ENCODE data around the gene KRTAP5-10.
"Not testable (repeated sequence)": the region's sequence is repeated elsewhere in the genome, so short reads cannot be mapped to it uniquely, and the experiment has no call there.

The KRTAP5-10 gene

DNA sequence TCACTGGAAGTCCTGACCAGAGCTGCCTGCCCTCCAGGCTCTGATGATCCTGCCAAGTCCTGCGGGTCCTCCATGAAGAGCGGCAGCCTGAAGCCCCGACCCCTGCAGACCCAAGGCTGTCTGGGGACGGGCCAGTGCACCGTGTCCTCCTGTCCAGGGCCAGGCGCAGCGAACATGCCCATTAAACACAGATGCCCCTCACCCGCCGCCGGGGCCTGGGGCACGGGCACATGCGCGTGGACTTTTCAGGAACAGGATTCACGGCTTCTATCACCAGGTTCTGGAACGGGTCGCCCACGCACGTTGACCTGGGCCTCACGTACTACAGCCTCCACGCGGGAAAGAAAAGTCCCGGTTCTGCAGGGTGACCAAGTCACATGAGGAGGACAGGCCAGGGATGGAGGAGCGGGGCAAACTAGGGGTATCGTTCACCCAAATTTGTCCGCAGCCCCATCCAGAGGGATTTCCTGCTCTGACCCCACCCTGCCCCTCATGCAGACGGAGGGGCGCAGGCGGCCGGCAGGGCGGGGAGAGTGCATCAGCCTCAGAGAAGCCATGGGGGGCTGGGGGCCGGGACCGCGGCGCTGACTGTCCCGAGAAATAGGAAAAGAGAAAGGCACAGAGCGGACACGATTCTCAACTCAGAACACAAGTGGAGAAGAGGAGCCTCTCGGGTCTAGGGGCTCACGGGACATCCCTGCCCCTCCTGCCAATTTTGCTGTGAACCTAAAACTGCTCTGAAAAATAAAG, 5.9 kb downstream of the KRTAP5-10 start:
- not testable (repeated sequence) for H3K27me3 ChIP-seq (ENCODE audit: control insufficient read depth in 2 of 2, insufficient read depth in 2 of 2, low read length in 2 of 2); H3K9ac ChIP-seq (ENCODE audit: low read depth in 1 of 2, low read length in 2 of 2); H3K27ac ChIP-seq (ENCODE audit: low read depth in 2 of 2, low read length in 2 of 2); H3K4me1 ChIP-seq (ENCODE audit: control insufficient read depth in 2 of 2, insufficient read depth in 2 of 2, low read length in 2 of 2); H3K9me3 ChIP-seq (ENCODE audit: control insufficient read depth in 2 of 2, low read length in 2 of 2); H3K4me3 ChIP-seq (ENCODE audit: low read length in 2 of 2); H3K36me3 ChIP-seq (ENCODE audit: control insufficient read depth in 2 of 2, insufficient read depth in 2 of 2, low read length in 2 of 2)

DNA sequence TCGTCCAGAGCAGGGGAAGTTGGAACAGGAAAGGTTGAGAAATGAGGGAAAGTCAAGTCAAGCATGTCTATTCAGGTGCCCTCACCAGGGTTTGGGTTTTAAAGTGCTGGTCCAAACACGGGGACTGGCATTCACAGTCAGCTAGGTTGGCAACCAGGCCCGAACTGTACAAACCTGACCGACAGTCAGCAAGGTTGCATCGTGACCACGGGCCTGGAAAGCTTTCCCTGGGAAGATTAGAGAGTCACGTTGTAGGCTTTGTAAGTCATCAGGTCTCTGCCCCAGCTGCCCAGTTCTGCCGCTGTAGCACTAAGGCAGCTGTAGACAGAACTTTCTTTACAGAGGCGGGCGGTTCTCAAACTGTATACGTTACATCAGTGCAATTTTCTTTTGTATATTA, 7.4 kb downstream of the KRTAP5-10 start:
- H3K27ac ChIP-seq (ENCODE audit: low read depth in 2 of 2, low read length in 2 of 2) = no peak overlapping the region
- no peaks in the 10 kb centered on the region for H3K9me3 ChIP-seq (ENCODE audit: control insufficient read depth in 2 of 2, low read length in 2 of 2)
- H3K9ac ChIP-seq (ENCODE audit: low read depth in 1 of 2, low read length in 2 of 2) = no peak overlapping the region
- H3K4me1 ChIP-seq (ENCODE audit: control insufficient read depth in 2 of 2, insufficient read depth in 2 of 2, low read length in 2 of 2) = no peaks in the 10 kb centered on the region
- H3K4me3 ChIP-seq (ENCODE audit: low read length in 2 of 2) = no peak overlapping the region
- H3K27me3 ChIP-seq (ENCODE audit: control insufficient read depth in 2 of 2, insufficient read depth in 2 of 2, low read length in 2 of 2) = no peaks in the 10 kb centered on the region
- no peaks in the 10 kb centered on the region for H3K36me3 ChIP-seq (ENCODE audit: control insufficient read depth in 2 of 2, insufficient read depth in 2 of 2, low read length in 2 of 2)

DNA sequence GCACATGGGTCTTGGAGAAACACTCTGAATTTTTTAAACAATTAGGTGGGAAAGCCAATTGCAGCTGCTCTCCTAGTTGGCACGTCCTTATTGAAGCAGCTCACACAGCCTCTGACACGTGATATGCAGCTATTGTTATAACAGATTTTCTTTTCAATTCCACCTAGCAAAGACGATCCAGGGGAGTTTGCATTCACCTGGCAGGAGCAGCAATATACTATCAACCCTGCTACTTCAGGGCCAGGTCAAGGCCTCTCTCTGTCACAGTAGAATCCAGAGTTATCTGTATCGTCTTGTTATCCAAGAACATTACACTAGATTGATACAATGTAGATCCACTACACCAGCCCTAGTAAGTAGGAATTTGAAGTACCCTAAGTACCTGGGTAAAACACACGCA, 9.1 kb downstream of the KRTAP5-10 start:
- no peaks in the 10 kb centered on the region for H3K36me3 ChIP-seq (ENCODE audit: control insufficient read depth in 2 of 2, insufficient read depth in 2 of 2, low read length in 2 of 2)

DNA sequence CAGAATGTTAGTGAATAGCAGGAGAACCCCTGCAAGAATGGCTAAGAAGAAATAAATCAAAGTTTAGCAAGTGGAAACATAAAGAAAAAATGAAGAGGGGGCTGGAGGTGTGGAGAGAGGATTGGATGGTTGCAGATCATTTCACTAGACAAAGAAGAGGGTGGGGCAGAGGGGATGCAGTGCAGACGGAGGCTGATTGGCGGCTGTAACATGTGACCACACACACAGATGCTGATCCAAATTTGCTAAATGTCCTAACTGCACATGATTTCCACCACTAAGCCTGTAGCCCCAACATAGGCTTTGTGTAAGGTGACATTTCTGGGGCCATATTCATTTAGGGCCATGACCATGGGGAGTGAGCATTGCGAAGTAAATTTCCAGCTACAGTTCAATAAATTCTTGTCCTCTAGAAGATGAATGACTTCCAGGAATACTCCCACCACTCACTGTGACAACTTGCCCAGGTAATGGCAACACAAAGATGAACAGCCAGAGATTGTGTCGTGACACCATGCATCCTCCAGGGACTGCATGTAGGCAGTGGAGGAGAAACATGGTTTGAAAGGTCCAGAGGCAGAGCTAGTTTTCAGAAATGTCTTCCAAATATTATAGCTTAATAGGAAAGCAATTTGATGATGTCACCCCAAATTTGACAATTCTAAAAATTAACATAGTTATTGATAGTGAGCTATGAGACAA, 10.5 kb downstream of the KRTAP5-10 start:
- Histone ChIP-seq H3K27ac (ENCODE audit: low read depth in 2 of 2, low read length in 2 of 2) (no peak overlapping the region), H3K9ac (ENCODE audit: low read depth in 1 of 2, low read length in 2 of 2) (no peak overlapping the region), H3K9me3 (ENCODE audit: control insufficient read depth in 2 of 2, low read length in 2 of 2) (no peaks in the 10 kb centered on the region), H3K4me3 (ENCODE audit: low read length in 2 of 2) (no peak overlapping the region), H3K4me1 (ENCODE audit: control insufficient read depth in 2 of 2, insufficient read depth in 2 of 2, low read length in 2 of 2) (peaks cover 0 to 2% of the 10 kb centered on the region in 2 donors), H3K36me3 (ENCODE audit: control insufficient read depth in 2 of 2, insufficient read depth in 2 of 2, low read length in 2 of 2) (no peaks in the 10 kb centered on the region), H3K27me3 (ENCODE audit: control insufficient read depth in 2 of 2, insufficient read depth in 2 of 2, low read length in 2 of 2) (no peaks in the 10 kb centered on the region)

More for the DNA sequence above, 9.1 kb downstream of the KRTAP5-10 start:
- Histone ChIP-seq H3K9ac (ENCODE audit: low read depth in 1 of 2, low read length in 2 of 2) (no peak overlapping the region), H3K9me3 (ENCODE audit: control insufficient read depth in 2 of 2, low read length in 2 of 2) (no peaks in the 10 kb centered on the region), H3K27me3 (ENCODE audit: control insufficient read depth in 2 of 2, insufficient read depth in 2 of 2, low read length in 2 of 2) (no peaks in the 10 kb centered on the region), H3K27ac (ENCODE audit: low read depth in 2 of 2, low read length in 2 of 2) (no peak overlapping the region), H3K4me1 (ENCODE audit: control insufficient read depth in 2 of 2, insufficient read depth in 2 of 2, low read length in 2 of 2) (no peaks in the 10 kb centered on the region), H3K4me3 (ENCODE audit: low read length in 2 of 2) (no peak overlapping the region)

DNA sequence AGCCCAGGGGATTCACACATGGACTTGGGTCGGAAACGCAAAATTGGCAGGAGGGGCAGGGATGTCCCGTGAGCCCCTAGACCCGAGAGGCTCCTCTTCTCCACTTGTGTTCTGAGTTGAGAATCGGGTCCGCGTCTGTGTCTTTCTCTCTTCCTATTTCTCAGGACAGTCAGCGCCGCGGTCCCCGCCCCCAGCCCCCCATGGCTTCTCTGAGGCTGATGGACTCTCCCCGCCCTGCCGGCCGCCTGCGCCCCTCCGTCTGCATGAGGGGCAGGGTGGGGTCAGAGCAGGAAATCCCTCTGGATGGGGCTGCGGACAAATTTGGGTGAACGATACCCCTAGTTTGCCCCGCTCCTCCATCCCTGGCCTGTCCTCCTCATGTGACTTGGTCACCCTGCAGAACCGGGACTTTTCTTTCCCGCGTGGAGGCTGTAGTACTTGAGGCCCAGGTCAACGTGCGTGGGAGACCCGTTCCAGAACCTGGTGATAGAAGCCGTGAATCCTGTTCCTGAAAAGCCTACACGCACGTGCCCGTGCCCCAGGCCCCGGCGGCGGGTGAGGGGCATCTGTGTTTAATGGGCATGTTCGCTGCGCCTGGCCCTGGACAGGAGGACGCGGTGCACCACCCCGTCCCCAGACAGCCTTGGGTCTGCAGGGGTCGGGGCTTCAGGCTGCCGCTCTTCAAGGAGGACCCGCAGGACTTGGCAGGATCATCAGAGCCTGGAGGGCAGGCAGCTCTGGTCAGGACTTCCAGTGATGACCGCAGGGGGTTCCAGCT, 11.5 kb downstream of the KRTAP5-10 start:
- H3K9me3 ChIP-seq (ENCODE audit: control insufficient read depth in 2 of 2, low read length in 2 of 2); H3K36me3 ChIP-seq (ENCODE audit: control insufficient read depth in 2 of 2, insufficient read depth in 2 of 2, low read length in 2 of 2); H3K27me3 ChIP-seq (ENCODE audit: control insufficient read depth in 2 of 2, insufficient read depth in 2 of 2, low read length in 2 of 2): not testable (repeated sequence)

DNA sequence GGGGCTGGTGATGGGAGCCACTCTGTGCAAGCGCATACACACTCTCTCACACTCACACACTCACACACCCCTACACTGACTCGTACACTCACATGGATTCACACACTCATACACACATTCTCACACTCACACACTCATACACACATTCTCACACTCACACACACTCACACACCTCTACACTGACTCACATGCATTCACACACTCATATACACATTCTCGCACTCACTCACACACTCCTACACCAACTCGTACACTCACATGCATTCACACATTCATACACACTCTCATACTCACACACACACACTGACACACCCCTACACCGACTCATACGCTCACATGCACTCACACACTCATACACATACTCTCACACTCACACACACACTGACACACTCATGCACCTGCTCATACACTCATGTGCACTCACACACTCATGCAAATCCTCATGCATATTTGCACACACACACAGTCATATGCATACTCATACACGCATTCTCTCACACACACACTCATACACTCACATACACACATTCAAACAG, 12.2 kb downstream of the KRTAP5-10 start:
- H3K27ac ChIP-seq (ENCODE audit: low read depth in 2 of 2, low read length in 2 of 2) = no peak overlapping the region
- H3K4me1 ChIP-seq (ENCODE audit: control insufficient read depth in 2 of 2, insufficient read depth in 2 of 2, low read length in 2 of 2) = peaks cover 0 to 2% of the 10 kb centered on the region in 2 donors
- H3K27me3 ChIP-seq (ENCODE audit: control insufficient read depth in 2 of 2, insufficient read depth in 2 of 2, low read length in 2 of 2) = peaks cover 0 to 2% of the 10 kb centered on the region in 2 donors
- H3K9ac ChIP-seq (ENCODE audit: low read depth in 1 of 2, low read length in 2 of 2) = no peak overlapping the region
- H3K9me3 ChIP-seq (ENCODE audit: control insufficient read depth in 2 of 2, low read length in 2 of 2) = no peaks in the 10 kb centered on the region
- no peak overlapping the region for H3K4me3 ChIP-seq (ENCODE audit: low read length in 2 of 2)
- no peaks in the 10 kb centered on the region for H3K36me3 ChIP-seq (ENCODE audit: control insufficient read depth in 2 of 2, insufficient read depth in 2 of 2, low read length in 2 of 2)

More for the DNA sequence above, 11.5 kb downstream of the KRTAP5-10 start:
- not testable (repeated sequence) for H3K9ac ChIP-seq (ENCODE audit: low read depth in 1 of 2, low read length in 2 of 2); H3K4me3 ChIP-seq (ENCODE audit: low read length in 2 of 2); H3K27ac ChIP-seq (ENCODE audit: low read depth in 2 of 2, low read length in 2 of 2); H3K4me1 ChIP-seq (ENCODE audit: control insufficient read depth in 2 of 2, insufficient read depth in 2 of 2, low read length in 2 of 2)

DNA sequence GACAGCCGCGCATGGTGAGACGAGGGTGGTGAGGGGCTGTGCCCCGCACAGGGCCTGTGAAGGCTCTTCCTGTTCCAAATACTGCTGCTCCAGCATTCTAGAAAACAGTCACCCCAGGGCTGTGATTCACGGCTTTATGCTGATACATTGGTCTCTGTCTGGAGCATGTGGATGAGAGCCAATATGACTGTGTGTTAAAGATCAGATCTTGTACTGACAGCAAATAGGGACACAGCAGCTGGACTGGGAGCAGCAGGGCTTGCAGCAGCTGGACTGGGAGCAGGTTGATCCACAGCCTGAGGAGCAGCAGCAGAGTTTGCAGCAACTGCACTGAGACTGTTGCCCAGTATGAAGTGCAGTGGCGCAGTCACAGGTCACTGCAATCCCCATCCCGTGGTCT, 14.2 kb downstream of the KRTAP5-10 start:
- not testable (repeated sequence) for H3K27ac ChIP-seq (ENCODE audit: low read depth in 2 of 2, low read length in 2 of 2); H3K4me3 ChIP-seq (ENCODE audit: low read length in 2 of 2); H3K9me3 ChIP-seq (ENCODE audit: control insufficient read depth in 2 of 2, low read length in 2 of 2); H3K4me1 ChIP-seq (ENCODE audit: control insufficient read depth in 2 of 2, insufficient read depth in 2 of 2, low read length in 2 of 2); H3K27me3 ChIP-seq (ENCODE audit: control insufficient read depth in 2 of 2, insufficient read depth in 2 of 2, low read length in 2 of 2); H3K9ac ChIP-seq (ENCODE audit: low read depth in 1 of 2, low read length in 2 of 2); H3K36me3 ChIP-seq (ENCODE audit: control insufficient read depth in 2 of 2, insufficient read depth in 2 of 2, low read length in 2 of 2)

DNA sequence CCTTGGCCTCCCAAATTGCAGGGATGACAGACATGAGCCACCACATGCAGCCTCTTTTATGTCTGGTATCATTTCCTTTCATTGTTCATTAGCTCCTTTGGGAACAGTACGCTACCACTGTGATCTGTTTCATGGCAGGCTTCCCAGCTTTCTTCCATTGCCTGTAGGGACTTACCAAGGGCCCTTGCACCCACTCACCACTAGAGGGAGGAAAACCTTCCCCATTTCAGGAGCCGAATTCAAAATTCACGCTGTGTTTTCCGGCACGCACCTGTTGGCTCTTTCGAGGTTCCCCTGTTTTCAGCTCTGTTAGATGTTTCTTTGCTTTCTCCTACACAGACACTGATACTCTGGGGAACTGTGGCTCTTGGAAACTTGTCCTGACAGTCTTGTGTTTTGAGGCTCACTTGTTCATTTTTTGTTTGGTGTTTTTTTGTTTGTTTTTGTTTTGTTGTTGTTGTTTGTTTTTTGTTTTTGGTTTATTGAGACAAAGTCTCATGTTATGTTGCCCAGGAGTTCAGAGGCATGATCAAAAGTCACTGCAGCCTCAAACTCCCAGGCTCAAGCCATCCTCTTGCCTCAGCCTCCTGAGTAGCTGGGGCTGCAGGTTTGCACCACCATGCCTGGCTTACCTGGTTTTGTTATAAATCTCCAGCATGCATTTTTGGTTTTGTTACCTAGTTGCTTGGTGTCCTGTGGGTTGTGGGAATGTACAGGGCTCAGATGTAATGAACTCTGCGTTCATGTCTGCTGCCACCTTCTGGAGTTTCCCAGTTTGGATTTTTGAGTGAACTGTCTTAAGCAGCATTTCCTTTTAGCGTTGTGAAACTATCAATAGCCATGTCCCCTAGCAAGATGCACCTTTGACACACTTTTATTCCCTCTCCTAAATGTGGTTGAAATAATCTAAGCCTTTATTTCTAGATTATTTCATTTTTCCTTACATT, 15.0 kb downstream of the KRTAP5-10 start:
- no peak overlapping the region for H3K27ac ChIP-seq (ENCODE audit: low read depth in 2 of 2, low read length in 2 of 2)
- H3K36me3 ChIP-seq (ENCODE audit: control insufficient read depth in 2 of 2, insufficient read depth in 2 of 2, low read length in 2 of 2) = no peaks in the 10 kb centered on the region
- H3K4me3 ChIP-seq (ENCODE audit: low read length in 2 of 2) = no peak overlapping the region
- peaks cover 0 to 2% of the 10 kb centered on the region in 2 donors for H3K27me3 ChIP-seq (ENCODE audit: control insufficient read depth in 2 of 2, insufficient read depth in 2 of 2, low read length in 2 of 2)
- no peaks in the 10 kb centered on the region for H3K9me3 ChIP-seq (ENCODE audit: control insufficient read depth in 2 of 2, low read length in 2 of 2)
- H3K4me1 ChIP-seq (ENCODE audit: control insufficient read depth in 2 of 2, insufficient read depth in 2 of 2, low read length in 2 of 2) = peaks cover 0 to 2% of the 10 kb centered on the region in 2 donors
- H3K9ac ChIP-seq (ENCODE audit: low read depth in 1 of 2, low read length in 2 of 2) = no peak overlapping the region

DNA sequence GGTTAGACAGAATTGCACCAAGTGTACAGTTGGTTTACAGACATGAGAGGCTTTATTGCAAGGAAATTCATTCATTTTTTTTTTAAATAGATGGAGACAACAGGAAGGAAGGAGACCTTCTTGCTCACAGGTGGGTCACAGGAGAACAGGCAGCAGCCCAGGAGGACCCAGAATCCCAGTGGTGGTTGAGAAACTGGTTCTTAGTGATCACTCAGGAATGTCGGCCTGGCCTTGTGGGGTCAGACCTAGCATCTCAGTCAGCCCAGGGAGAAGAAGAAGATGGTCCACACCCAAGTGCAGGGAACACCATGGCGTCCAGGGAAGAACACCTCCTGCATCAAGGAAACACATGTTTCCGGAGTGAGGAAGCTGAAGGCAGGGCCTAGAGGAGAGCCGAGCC, 16.5 kb downstream of the KRTAP5-10 start:
- H3K4me1 ChIP-seq (ENCODE audit: control insufficient read depth in 2 of 2, insufficient read depth in 2 of 2, low read length in 2 of 2) = peaks cover 0 to 2% of the 10 kb centered on the region in 2 donors
- no peak overlapping the region for H3K27ac ChIP-seq (ENCODE audit: low read depth in 2 of 2, low read length in 2 of 2)
- H3K4me3 ChIP-seq (ENCODE audit: low read length in 2 of 2) = no peak overlapping the region
- peaks cover 0 to 2% of the 10 kb centered on the region in 2 donors for H3K27me3 ChIP-seq (ENCODE audit: control insufficient read depth in 2 of 2, insufficient read depth in 2 of 2, low read length in 2 of 2)
- no peak overlapping the region for H3K9ac ChIP-seq (ENCODE audit: low read depth in 1 of 2, low read length in 2 of 2)
- H3K9me3 ChIP-seq (ENCODE audit: control insufficient read depth in 2 of 2, low read length in 2 of 2) = no peaks in the 10 kb centered on the region
- no peaks in the 10 kb centered on the region for H3K36me3 ChIP-seq (ENCODE audit: control insufficient read depth in 2 of 2, insufficient read depth in 2 of 2, low read length in 2 of 2)

All from mucosa of rectum (tissue), 2 donors.